ENCODE measurements around the gene KRT8.
"Not testable (repeated sequence)": the region's sequence is repeated elsewhere in the genome, so short reads cannot be mapped to it uniquely, and the experiment has no call there.

The KRT8 gene

DNA sequence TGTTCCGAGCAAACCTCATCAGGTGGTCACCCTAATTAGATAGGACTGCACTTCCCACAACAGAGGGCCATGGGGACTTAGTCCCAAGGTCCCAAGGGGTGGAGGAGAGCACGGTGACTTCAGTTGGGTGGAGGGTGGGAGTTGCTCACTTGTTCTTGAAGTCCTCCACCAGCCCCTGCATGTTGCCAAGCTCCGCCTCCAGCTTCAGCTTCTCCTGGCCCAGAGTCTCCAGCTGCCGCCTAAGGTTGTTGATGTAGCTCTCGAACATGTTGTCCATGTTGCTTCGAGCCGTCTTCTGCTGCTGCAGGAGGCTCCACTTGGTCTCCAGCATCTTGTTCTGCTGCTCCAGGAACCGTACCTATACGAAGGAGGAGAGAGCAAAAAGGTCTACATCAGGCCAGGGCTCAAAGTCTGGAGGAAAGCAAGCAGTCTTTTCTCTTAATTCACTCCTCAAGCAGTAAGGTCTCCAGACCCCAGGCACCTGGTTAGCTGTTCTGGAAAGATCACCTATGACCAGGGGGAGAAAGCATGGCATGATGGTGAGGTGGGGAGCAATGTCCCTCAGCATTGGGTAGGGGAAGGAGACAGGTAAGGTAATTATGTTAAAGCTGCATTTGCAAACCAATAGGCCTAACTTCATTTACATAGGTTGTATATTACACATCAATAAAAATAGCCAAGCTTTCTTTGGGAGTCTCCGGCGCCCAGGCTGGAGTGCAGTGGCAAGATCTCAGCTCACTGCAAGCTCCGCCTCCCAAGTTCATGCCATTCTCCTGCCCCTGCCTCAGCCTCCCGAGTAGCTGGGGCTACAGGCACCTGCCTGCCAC, 2.9 kb downstream of the KRT8 start:
- ATAC-seq (no peak), DNase-seq (no peak)

DNA sequence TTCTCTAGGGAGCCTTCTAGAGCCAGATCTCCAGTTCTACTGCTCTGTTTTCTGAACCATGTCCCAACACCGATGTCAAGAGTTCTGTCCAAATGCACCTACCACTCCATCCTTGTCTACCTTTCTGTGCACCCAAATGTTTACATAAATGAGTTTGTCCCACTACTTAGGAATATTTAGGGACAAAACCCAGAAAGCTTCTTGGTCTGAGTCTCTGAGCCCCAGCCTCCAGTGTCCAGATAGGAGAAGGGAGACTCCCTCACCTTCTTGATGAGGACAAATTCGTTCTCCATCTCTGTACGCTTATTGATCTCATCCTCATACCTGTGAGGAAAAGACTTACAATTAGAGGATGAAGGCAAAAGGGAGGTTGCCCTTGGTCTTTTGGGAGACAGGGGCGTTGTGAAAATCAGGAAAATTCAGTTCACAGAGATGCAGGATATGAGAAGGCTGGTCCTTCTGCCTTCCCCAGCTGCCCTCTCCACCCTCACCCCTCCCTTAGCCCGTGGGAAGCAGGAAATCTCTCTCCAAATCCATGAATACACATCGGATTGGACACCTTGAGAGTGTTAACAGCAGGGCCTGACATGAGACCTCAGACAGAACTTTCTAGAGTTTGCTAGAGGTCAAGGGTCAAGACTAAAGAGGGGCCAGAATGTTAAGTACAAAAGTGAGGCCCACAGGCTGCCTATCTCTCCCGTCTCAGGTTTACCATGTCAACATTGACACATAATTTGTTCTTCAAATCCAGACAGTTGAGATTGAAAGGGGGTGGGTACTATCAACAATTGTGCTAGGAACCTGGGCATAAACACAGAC, 3.8 kb downstream of the KRT8 start:
- ATAC-seq (no peak), DNase-seq (no peak)

DNA sequence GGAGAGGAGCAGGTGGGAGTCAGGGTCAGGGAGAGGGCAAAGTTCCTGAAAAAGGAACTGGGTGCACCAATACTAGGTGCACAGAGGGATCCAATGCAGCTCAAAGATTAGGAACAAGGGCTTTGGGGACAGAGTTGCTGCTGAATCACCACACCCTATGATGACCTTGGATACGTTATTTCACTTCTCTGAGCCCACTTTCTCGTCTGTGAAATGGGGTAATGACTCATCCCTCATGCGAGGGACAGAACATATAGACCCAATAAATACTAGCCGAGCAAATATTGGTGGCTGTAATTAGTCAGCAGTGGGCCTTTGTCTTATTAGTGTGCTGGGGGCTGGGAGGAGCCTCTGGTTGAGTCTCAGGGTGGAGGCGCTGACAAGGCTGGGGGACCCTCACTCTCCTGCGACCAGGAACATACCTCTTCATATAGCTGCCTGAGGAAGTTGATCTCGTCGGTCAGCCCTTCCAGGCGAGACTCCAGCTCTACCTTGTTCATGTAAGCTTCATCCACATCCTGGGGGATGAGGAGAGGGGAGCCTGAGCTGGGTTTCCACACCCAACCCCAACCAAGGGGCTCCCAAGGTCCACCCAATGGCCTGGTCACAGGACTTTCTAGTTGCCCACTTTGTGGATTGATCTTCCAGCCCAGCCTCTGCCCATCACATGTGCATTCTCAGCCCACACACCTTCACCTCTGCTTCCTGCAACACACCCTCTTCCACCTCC, 4.5 kb downstream of the KRT8 start:
- no peak for ATAC-seq
- DNase-seq: no peak

DNA sequence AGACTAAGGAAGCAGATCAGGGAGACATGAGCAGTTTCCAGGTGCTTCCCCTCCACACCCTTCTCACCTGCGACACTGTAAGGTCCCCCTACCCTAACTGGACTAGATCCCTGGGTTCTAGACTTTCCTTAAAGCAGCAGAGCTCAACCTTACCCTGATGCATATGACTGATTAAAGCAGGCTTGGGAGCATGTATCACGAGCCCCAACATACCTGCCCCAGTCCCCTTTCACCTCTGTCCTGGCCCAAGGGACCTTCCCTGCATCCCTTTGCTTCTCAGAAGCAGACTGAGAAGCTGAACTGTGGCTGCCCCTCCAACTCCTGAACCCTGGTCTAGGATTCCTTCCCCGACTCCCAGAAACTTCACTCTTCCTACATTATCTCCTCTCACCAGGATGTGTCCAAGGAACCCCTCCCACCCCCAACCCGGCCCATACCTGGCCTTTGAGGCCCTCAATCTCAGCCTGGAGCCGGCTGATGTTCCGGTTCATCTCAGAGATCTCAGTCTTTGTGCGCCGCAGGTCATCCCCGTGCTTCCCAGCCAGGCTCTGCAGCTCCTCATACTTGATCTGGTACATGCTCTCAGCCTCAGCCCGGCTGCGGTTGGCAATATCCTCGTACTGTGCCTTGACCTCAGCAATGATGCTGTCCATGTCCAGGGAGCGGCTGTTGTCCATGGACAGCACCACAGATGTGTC, 5.4 kb downstream of the KRT8 start:
- ATAC-seq (no peak), DNase-seq (no peak)

DNA sequence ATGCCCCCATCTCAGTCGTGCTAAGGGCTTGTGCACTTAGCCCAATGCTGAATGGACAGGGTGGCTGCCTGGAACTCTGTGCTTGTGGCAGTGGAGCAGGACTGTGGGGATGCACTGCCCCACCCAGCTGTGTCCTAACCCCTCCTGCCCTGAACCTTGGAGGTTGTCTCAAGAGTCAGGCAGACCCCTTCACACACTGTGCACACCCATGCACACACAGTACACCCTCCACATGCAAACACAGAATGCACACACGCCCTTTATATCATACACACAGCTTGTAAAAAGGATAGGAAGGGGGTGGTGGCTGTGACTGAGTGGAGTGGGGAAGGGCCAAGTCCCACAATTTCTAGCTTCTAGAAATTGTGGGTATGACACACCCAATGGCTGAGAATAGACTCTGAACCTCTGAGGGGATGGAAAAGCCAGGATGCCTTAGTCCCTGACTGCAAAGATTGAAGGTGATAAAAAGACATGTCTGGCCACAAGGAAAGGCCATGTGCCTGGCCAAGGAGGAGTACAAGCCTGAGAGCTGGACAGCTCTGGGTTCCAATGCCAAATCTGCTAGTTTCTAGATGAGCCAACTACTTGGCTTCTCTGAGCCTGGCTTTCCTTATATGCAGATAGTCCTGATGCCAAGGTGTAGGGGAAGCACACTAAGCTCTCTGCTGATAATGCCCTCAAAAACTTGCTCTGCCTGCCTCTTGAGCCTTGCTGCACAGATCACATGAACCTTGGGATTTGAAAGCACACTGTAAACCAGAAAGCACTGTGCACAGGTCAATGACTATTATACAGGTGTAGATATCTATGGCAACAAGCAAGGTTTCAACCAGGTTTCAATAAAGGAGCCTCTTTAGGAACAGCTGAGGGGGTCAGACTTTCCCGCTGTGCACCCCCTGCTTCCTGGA, 8.4 kb downstream of the KRT8 start:
- DNase-seq (no peak), ATAC-seq (no peak)

DNA sequence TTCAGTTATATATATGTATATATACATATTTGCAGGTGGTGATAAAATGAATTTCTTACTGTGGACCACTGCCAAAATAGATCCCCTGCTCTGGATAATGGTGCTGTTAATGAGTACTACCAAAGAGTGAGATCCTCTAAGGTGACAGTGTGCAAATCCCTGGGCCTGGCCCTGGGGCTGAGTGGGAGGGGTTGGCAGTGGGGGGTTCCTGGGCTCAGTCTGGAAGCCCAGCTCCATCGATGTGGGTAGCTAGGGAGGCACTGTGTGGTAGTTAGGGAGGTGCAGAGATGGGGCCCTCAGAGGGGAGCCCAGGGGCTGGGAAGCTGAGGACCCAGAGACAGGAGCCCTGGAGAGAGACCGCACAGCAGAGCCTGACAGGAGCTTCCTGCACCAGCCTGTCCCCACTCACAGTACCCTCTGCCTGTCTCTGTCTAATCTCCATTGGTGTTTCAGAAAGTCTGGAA, 9.1 kb downstream of the KRT8 start:
- ATAC-seq: no peak

DNA sequence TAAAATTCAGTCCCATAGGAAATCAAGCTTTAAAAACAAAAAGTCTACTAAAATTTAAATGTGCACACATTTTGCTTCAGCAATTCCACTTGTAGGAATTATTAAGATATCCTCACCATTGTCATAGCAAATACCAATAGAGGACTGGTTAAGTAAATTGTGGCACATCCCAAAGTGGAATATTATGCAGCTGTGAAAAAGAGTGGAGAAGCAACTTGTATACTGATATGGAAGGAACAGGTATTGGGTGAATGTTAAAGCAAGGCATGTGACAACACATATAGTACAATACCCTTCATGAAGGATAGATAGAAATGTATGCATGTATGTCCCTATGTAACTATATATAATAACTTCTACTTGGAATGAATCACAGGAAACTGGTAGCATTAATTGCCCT, 11.9 kb downstream of the KRT8 start:
- no peak for ATAC-seq

More for the DNA sequence above, 9.1 kb downstream of the KRT8 start:
- DNase-seq: no peak

DNA sequence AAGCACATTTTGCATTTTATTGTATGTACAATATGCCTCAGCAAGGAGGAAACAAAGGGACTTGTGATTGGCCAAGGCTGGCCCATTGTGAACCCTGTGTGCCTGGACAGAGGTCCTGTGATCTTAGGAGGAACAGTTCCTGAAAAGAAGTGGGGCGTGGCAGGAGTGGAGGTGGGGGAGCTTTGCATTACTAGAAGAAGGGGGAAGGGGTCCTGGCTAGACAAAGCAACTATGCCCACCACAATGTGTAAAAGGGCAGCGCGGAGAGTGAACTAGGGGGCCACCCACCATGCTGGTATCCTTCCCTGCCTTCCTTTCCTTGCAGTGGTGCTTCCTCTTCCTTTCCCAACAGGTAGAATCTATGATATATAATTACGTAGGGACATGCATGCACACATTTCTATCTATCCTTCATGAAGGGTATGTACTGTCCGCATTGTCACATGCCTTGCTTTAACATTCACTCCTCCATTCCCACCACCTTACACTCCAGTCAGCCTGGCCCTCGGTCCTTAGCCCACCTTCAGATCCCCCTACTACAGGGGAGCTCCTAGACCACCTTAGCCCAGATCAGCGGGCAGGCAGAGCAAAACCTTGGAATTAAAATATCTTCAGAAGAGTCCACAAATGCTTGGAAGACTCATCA, 12.5 kb downstream of the KRT8 start:
- DNase-seq (no peak), ATAC-seq (no peak)

More for the DNA sequence above, 11.9 kb downstream of the KRT8 start:
- no peak for DNase-seq

DNA sequence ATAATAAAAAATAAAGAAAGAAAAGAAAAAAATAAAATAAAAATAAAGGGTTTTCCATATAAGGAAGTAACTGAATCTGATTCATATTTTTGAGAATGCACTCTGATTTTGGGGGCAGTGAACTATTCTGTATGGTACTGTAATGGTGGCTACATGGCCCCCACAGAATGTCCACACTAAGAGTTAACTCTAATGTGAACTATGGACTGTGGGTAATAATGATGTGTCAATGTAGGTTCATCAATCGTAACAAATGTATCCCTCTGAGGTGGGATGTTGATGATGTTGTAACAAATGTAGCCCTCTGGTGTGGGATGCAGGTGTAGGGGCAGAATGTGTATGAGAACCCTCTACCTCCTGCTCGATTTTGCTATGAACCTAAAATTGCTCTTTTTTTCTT, 13.8 kb downstream of the KRT8 start:
- DNase-seq: no peak
- ATAC-seq: no peak

DNA sequence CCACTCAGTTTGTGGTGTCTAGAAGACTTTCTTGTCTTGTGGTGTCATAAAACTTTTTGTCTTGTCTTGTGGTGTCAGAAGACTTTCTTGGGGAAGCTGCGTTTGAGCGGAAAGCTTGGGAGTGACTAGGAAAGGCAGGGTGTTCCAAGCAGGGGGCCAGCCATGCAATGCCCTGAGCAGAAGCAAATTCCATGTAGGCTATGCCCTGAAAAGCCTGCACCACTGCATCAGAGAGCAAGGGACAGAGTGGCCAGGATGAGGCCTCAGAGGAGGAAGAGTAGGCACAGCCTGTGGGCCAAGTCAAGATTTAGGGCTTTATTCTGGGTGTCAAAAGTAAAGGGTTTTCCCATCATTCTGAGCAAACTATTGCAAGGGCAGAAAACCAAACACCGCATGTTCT, 14.5 kb downstream of the KRT8 start:
- DNase-seq (no peak), ATAC-seq (no peak)

DNA sequence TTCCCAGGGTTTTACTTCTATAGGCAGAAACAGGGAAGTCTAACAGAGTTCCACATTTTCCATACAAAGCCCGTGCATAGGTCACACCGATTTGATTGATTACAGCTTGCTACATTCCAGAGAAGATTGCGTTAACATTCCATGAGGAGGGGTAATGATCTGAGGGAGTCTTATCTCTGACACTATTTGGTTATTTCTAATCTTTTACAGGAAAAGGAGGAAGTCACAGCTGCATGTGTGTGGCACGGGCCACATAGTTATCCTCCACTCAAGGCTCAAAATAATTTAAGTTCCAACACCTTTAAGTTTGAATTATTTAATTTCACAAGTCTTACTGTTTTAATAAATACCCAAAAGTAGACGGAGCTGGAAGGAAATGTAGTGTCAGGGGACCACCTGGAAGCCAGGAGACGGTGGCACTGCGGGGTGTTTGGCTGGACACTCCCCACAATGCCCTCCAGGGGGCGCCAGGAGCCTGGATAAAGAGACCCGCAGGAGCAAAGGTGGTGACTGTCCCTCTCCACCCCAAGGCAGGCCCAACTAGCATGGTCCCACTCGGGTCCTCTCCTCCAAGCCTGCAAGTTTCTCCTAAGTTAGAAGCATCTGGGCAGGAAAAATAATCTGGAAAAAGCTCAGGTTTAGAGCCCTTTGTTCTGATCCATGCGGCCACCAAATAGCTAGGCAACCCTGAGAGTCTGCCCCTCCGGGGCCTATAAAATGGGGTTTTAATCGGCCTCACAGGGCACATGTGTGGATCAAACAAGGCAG, 20.2 kb downstream of the KRT8 start:
- ATAC-seq: peak; percentile 65
- peak; percentile 87 for DNase-seq

DNA sequence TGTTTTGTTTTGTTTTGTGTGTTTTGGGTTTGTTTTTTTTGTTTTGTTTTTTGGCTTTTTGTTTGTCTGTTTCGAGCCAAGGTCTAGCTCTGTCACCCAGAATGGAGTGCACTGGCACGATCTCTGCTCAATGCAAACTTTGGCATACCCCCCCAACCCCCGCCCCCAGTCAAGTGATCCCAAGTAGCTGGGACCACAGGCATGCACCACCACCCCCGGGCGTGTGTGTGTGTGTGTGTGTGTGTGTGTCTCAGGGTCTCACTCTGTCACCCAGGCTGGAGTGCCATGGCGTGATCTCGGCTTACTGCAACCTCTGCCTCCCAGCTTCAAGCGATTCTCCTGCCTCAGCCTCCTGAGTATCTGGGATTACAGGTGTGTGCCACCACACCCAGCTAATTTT, 24.4 kb downstream of the KRT8 start:
- DNase-seq, ATAC-seq: not testable (repeated sequence)

DNA sequence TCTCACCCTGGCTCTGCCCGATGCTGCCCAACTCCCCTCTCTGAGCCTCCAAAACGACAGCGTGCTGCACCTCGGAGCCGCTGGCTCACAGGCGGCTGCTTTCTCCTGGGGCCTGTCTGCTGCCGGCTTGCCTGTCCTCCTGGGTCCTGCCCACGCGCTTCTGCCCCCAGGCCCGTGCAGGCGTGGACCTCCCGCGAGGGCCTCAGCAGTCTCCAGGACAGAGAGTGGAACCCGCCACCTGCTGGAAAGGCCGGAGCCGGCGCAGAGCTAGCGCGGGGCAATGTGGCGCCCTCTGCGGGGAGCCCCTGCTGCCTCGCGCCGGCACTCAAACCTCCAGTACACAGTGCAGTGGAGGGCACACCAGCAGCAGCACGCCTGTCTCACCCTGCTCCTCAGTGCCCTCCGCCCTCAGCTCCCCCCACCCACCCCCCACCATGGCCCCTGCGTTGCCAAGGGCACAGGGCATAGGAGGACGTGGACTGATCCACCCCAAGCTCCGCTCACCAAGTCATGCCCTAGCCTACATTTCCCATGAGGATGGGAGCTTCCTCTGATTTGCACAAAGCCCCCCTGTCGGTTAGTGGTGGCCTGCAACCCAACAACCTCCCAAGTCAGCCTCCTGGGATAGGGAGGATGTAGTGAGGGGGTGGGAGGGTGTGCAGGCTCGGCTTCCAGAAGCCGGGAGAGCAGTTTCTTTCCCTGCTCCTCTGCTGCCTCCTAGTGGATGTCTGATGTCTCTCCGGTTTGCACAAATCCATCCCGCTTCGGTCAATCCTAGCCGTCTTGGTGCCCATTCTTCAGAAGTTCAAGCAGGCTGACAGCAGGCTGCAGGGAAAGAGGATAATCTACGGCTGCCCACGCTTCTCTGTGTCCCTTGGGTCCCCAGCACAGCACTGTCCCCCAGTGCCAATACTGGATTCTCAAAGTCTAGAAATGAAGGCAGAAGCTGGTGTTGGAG, 25.2 kb downstream of the KRT8 start:
- ATAC-seq (peak; percentile 86), DNase-seq (peak; percentile 78)

DNA sequence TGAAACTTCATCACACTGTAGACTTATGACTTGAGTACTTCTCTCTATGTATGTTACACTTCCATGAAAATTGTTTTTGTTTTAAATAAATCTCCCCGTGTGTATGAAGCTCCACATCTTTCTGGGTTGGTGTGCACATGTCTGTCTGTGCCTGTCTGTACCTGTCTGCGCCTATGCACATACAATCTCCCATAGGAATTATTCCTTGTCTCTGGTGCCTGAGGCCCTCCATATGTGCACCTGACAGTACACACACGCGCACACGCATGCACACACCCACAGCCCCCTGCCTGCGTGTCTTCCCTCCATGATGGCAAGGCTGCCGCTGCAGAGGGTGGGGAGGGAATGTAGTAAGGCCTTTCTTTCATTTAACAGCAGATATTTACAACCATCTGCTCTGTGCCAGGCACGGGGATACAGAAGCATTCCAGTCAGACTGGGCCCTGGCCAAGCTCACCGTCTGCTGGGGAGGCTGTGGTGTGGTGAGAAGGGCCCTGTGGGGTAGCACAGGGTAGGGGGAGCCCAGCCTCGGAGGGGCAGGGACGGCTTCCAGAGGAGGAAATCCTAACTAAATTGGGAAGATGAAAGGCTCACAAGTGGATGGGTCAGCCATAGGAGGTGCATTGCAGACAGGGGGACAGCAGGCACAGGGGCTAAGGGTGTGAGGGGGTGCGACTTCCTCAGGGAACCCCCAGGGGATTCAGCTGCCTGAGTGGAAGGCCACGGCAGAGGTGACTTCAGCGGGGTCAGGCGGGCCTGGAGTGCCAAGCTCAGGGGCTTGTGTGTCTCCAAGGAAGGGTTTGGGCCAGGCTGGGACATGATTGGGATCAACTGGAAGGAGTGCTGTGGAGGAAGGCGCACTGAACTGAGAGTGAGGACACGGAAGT, 26.1 kb downstream of the KRT8 start:
- ATAC-seq: no peak
- no peak for DNase-seq

DNA sequence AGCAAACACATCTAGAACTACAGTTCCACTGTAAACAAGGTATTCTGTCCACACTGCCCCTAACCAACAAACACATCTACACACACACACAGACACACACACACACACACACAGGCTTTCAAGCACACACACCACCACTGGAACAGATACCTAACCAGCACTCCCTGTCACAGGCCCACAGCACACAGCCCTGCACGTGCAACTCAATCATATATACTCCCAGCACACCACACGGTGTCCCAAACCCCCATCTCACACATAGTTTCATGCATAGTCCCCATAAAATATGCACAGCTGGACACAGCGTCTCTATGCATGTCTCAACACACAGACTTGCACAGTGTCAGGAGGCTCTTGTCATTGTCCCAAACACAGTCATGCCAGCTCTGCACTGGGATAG, 27.6 kb downstream of the KRT8 start:
- DNase-seq (no peak), ATAC-seq (no peak)

DNA sequence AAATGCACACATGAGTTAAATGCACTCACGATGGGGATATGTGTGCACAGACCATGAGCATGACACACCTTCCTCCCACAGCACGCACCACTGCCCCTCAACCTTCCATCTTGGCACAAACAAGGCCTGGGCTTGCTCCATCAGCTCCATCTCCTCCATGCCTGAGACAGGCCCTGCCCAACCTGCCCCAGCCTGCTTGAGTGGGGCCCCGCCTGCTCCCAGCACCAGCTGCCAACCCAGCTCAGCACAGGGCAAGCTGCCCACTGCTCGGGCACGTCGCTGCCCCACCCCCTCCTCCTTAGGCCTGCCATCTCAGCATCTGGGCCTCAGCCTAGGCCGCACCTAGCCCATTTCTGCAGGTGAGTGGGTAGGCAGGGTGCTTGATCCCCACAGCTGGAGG, 28.5 kb downstream of the KRT8 start:
- DNase-seq: no peak

More for the DNA sequence above, 28.5 kb downstream of the KRT8 start:
- no peak for ATAC-seq

All from stimulated activated naive CD8-positive, alpha-beta T cell treated with anti-CD3 and anti-CD28 coated beads, Interleukin-15, Interleukin-2, amounts not matched to agents 100 U/mL and 50 U/mL, for 24 hours (primary cell).